Neural cell (in vitro differentiated cells): ENCODE data around the gene TMEM17.

ENCODE experiments used
- EP300 ChIP-seq: fragments of 450-650 bp; conservative IDR thresholded peaks from 2 replicates; pipeline ENCODE4 v1.6.1; 2014; ENCODE audit warnings: antibody characterized with exemption, mild to moderate bottlenecking, moderate library complexity; ENCODE audit not compliant: poor library complexity, severe bottlenecking
- TF ChIP-seq, protein P1 (sequence below): fragments of 450-650 bp; IDR thresholded peaks from 2 replicates; pipeline ENCODE4 v1.5.1; 2014; ENCODE audit warnings: antibody characterized with exemption, mild to moderate bottlenecking, moderate library complexity; ENCODE audit not compliant: poor library complexity, severe bottlenecking

- TF ChIP-seq EP300, result no peak
- TF ChIP-seq, protein P1, sequence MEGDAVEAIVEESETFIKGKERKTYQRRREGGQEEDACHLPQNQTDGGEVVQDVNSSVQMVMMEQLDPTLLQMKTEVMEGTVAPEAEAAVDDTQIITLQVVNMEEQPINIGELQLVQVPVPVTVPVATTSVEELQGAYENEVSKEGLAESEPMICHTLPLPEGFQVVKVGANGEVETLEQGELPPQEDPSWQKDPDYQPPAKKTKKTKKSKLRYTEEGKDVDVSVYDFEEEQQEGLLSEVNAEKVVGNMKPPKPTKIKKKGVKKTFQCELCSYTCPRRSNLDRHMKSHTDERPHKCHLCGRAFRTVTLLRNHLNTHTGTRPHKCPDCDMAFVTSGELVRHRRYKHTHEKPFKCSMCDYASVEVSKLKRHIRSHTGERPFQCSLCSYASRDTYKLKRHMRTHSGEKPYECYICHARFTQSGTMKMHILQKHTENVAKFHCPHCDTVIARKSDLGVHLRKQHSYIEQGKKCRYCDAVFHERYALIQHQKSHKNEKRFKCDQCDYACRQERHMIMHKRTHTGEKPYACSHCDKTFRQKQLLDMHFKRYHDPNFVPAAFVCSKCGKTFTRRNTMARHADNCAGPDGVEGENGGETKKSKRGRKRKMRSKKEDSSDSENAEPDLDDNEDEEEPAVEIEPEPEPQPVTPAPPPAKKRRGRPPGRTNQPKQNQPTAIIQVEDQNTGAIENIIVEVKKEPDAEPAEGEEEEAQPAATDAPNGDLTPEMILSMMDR, result no peak
Observed at GRCh38 chr2:62501794-62502500, 4.0 kb downstream of the TMEM17 start.
